ENCODE results near the gene THADA. TPM values are rescaled to one million over a fixed set of nuclear protein-coding genes. Genes with fewer than 3 reads are reported as not detected.
A peak's percentile ranks its signal among the peaks of the same experiment; 100 is the strongest.

THADA gene
- total RNA-seq, 3 donors from 2014 or later (not counting 1 experiment from before 2014, with no cell fraction given), result 34.1 to 35.7 (median 35.3) TPM

- Mint-ChIP-seq H3K9me3 (no peaks in the 10 kb centered on the region), H3K27ac (no peak overlapping the region), H3K4me3 (no peak overlapping the region), H3K27me3 (ENCODE audit: low read depth in 2 of 2) (no peaks in the 10 kb centered on the region), H3K4me1 (peaks cover 0 to 6% of the 10 kb centered on the region in 2 donors), H3K36me3 (no peaks in the 10 kb centered on the region)
- ATAC-seq (no peak), DNase-seq (no peak)
- intact Hi-C loops (cut with micrococcal nuclease), result no loop called here
- WGBS (ENCODE audit: insufficient coverage), result 93% methylated on average over 3 of the region's 3 CpGs
- Histone ChIP-seq H3K4me3 (ENCODE audit: low read length) (no peak overlapping the region), H3K4me1 (ENCODE audit: control insufficient read depth, insufficient read depth, low read length) (no peaks in the 10 kb centered on the region), H3K27me3 (ENCODE audit: control insufficient read depth, insufficient read depth, low read length) (no peaks in the 10 kb centered on the region), H3K27ac (ENCODE audit: low read length) (no peak overlapping the region), H3K36me3 (ENCODE audit: control insufficient read depth, insufficient read depth, low read length) (peaks cover 2% of the 10 kb centered on the region), H3K9me3 (ENCODE audit: control insufficient read depth, insufficient read depth, low read length) (no peaks in the 10 kb centered on the region)
- TF ChIP-seq CTCF (IDR thresholded peaks at IDR 0.05), result no peak
These were observed 293.5 kb downstream of the THADA start for GRCh38 chr2:43302182-43302960.

- H3K4me1 ChIP-seq (ENCODE audit: control insufficient read depth, insufficient read depth, low read length), result no peaks in the 10 kb centered on the region
- TF ChIP-seq CTCF (IDR thresholded peaks at IDR 0.05), result no peak
- peaks cover 2% of the 10 kb centered on the region for H3K36me3 ChIP-seq (ENCODE audit: control insufficient read depth, insufficient read depth, low read length)
- no peaks in the 10 kb centered on the region for H3K9me3 Mint-ChIP-seq
- H3K27me3 ChIP-seq (ENCODE audit: control insufficient read depth, insufficient read depth, low read length), result no peaks in the 10 kb centered on the region
- DNase-seq (no peak), ATAC-seq (no peak)
- no peak overlapping the region for H3K27ac ChIP-seq (ENCODE audit: low read length)
- no peaks in the 10 kb centered on the region for H3K27me3 Mint-ChIP-seq (ENCODE audit: low read depth in 2 of 2)
- H3K36me3 Mint-ChIP-seq, result no peaks in the 10 kb centered on the region
- no peaks in the 10 kb centered on the region for H3K9me3 ChIP-seq (ENCODE audit: control insufficient read depth, insufficient read depth, low read length)
- H3K4me1 Mint-ChIP-seq, result no peaks in the 10 kb centered on the region
- no peak overlapping the region for H3K4me3 ChIP-seq (ENCODE audit: low read length)
- intact Hi-C loops (cut with micrococcal nuclease), result no loop called here
- WGBS (ENCODE audit: insufficient coverage), result 84% methylated on average over 13 of the region's 13 CpGs
- no peak overlapping the region for H3K27ac Mint-ChIP-seq
- no peak overlapping the region for H3K4me3 Mint-ChIP-seq
These were observed 294.9 kb downstream of the THADA start for GRCh38 chr2:43300781-43301583.

- no peaks in the 10 kb centered on the region for H3K9me3 Mint-ChIP-seq
- intact Hi-C loops (cut with micrococcal nuclease), result no loop called here
- Histone ChIP-seq H3K36me3 (ENCODE audit: control insufficient read depth, insufficient read depth, low read length) (peaks cover 2% of the 10 kb centered on the region), H3K9me3 (ENCODE audit: control insufficient read depth, insufficient read depth, low read length) (no peaks in the 10 kb centered on the region), H3K4me1 (ENCODE audit: control insufficient read depth, insufficient read depth, low read length) (no peaks in the 10 kb centered on the region), H3K4me3 (ENCODE audit: low read length) (no peak overlapping the region), H3K27me3 (ENCODE audit: control insufficient read depth, insufficient read depth, low read length) (no peaks in the 10 kb centered on the region), H3K27ac (ENCODE audit: low read length) (no peak overlapping the region)
- H3K27me3 Mint-ChIP-seq (ENCODE audit: low read depth in 2 of 2), result no peaks in the 10 kb centered on the region
- peak overlapping the region in 1 of 2 donors; percentile 2 for H3K27ac Mint-ChIP-seq
- no peak for ATAC-seq
- H3K4me1 Mint-ChIP-seq, result no peaks in the 10 kb centered on the region
- no peaks in the 10 kb centered on the region for H3K36me3 Mint-ChIP-seq
- WGBS (ENCODE audit: insufficient coverage), result 92% methylated on average over 3 of the region's 4 CpGs
- no peak for DNase-seq
- no peak overlapping the region for H3K4me3 Mint-ChIP-seq
- no peak for TF ChIP-seq CTCF (IDR thresholded peaks at IDR 0.05)
These were observed 295.6 kb downstream of the THADA start for GRCh38 chr2:43300222-43300621.

Measured in natural killer cell (primary cell).